ENCODE data around the gene ZNF536.

Gene ZNF536

DNA sequence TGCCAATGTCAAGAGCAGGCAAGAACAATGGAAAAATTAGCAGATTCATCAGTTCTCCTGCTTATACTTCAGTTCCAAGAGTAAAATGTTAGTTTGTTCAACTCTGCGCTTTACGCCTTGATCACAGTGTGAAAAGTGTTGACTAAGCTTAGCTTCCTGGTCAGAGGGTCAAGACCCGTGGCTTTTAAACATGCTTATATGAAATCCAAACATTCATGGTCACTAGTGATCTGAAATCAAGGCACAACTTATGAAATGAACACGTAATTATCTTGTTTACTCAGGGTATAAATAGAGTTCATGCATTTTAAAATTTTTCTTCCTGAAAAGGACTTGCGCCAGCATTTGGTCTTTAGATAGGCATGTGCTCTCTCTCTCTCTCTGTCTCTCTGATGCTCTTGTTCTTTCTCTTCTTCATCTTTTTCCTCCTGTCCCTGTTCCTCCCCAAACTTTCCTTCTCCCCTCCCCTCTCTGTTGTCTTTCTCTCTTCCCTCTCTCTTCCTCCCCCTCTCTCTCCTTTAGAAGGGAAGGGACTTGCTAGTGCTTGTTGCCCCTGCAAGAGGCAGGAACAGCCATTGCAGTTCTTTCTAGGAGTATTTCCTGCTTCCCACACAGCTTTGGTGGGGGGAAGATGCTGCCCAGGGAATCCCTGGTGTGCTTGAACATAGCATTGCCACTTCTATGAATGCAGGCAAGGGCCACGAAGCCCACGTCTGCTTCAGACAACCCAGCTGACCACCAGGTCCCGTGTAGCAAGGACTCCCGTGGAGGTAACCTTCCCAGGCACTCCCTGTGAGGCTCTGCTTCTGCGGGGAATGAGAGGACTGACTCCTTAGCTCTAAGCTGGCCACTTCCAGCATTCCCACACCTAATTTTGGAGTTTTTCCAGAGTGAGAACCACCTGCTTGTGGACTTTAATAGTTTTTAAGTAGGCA, 7.1 kb upstream of the ZNF536 start:
- H3K4me3 ChIP-seq (replicated peaks; ENCODE audit: insufficient read depth, low read length), result no peak overlapping the region
- no peak for DNase-seq (ENCODE audit: low read depth in 1 of 2, low spot score in 1 of 2)
- peaks cover 2% of the 10 kb centered on the region for H3K27me3 ChIP-seq (ENCODE audit: insufficient read depth, poor library complexity, severe bottlenecking)
- no peak overlapping the region for H3K27ac ChIP-seq (replicated peaks)
- TF ChIP-seq POLR2AphosphoS5 (IDR thresholded peaks at IDR 0.05; ENCODE audit: low read depth) (no peak), SPI1 (IDR thresholded peaks at IDR 0.05; ENCODE audit: borderline replicate concordance, low read depth) (no peak)
- TF ChIP-seq, protein P1, sequence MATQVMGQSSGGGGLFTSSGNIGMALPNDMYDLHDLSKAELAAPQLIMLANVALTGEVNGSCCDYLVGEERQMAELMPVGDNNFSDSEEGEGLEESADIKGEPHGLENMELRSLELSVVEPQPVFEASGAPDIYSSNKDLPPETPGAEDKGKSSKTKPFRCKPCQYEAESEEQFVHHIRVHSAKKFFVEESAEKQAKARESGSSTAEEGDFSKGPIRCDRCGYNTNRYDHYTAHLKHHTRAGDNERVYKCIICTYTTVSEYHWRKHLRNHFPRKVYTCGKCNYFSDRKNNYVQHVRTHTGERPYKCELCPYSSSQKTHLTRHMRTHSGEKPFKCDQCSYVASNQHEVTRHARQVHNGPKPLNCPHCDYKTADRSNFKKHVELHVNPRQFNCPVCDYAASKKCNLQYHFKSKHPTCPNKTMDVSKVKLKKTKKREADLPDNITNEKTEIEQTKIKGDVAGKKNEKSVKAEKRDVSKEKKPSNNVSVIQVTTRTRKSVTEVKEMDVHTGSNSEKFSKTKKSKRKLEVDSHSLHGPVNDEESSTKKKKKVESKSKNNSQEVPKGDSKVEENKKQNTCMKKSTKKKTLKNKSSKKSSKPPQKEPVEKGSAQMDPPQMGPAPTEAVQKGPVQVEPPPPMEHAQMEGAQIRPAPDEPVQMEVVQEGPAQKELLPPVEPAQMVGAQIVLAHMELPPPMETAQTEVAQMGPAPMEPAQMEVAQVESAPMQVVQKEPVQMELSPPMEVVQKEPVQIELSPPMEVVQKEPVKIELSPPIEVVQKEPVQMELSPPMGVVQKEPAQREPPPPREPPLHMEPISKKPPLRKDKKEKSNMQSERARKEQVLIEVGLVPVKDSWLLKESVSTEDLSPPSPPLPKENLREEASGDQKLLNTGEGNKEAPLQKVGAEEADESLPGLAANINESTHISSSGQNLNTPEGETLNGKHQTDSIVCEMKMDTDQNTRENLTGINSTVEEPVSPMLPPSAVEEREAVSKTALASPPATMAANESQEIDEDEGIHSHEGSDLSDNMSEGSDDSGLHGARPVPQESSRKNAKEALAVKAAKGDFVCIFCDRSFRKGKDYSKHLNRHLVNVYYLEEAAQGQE (IDR thresholded peaks at IDR 0.05; ENCODE audit: insufficient replicate concordance, low read depth), result no peak

DNA sequence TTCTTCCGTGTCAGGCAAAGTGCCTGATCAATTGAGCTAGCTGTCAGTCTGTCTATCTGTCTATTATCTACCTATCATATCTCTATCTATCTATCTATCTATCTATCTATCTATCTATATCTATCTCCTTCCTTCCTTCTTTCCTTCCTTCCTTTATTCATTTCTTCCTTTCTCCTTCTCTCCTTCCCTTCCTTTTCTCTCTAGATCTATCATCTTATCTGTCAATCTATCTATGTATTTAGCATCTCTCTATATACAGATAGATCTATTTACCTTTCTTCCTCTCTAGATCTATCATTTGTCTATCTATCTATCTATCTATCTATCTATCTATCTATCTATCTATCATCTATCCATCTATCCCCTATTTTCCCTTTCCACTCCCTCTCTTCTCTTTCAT, 5.9 kb upstream of the ZNF536 start:
- TF ChIP-seq POLR2AphosphoS5 (IDR thresholded peaks at IDR 0.05; ENCODE audit: low read depth) (no peak), GABPA (IDR thresholded peaks at IDR 0.05; ENCODE audit: low read depth) (no peak), SPI1 (IDR thresholded peaks at IDR 0.05; ENCODE audit: borderline replicate concordance, low read depth) (no peak)
- TF ChIP-seq, protein P1 (IDR thresholded peaks at IDR 0.05; ENCODE audit: insufficient replicate concordance, low read depth), result no peak
- TF ChIP-seq, protein P2, sequence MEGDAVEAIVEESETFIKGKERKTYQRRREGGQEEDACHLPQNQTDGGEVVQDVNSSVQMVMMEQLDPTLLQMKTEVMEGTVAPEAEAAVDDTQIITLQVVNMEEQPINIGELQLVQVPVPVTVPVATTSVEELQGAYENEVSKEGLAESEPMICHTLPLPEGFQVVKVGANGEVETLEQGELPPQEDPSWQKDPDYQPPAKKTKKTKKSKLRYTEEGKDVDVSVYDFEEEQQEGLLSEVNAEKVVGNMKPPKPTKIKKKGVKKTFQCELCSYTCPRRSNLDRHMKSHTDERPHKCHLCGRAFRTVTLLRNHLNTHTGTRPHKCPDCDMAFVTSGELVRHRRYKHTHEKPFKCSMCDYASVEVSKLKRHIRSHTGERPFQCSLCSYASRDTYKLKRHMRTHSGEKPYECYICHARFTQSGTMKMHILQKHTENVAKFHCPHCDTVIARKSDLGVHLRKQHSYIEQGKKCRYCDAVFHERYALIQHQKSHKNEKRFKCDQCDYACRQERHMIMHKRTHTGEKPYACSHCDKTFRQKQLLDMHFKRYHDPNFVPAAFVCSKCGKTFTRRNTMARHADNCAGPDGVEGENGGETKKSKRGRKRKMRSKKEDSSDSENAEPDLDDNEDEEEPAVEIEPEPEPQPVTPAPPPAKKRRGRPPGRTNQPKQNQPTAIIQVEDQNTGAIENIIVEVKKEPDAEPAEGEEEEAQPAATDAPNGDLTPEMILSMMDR (IDR thresholded peaks at IDR 0.05; ENCODE audit: insufficient read depth, low read length), result no peak
- no peaks in the 10 kb centered on the region for H3K27me3 ChIP-seq (ENCODE audit: insufficient read depth, poor library complexity, severe bottlenecking)

DNA sequence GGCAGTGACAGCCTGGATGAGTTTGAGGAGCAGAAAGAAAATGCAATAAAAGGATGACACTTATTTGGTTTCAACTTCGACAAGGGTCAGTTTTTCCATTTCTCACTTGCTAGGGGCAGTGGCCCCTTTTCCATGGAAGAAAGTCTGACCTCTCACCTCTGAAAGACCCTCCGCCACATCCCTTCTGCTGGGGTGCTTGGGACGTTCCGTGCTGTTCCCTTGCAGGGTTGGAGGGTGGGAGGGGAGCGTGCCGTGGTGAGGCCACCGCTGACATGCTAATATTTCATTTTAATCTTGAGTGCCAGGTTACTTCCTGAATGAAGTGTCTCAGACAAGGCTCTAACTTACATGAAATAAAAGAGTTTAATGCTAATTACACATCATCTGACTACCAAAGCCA, 5.2 kb upstream of the ZNF536 start:
- no peak overlapping the region for H3K4me3 ChIP-seq (replicated peaks; ENCODE audit: insufficient read depth, low read length)
- no peak for DNase-seq (ENCODE audit: low read depth in 1 of 2, low spot score in 1 of 2)
- H3K27ac ChIP-seq (replicated peaks), result no peak overlapping the region
- no peaks in the 10 kb centered on the region for H3K27me3 ChIP-seq (ENCODE audit: insufficient read depth, poor library complexity, severe bottlenecking)
- no peak for TF ChIP-seq GABPA (IDR thresholded peaks at IDR 0.05; ENCODE audit: low read depth)
- TF ChIP-seq, protein P2 (IDR thresholded peaks at IDR 0.05; ENCODE audit: insufficient read depth, low read length), result no peak
- TF ChIP-seq, protein P1 (IDR thresholded peaks at IDR 0.05; ENCODE audit: insufficient replicate concordance, low read depth), result no peak
- TF ChIP-seq POLR2AphosphoS5 (IDR thresholded peaks at IDR 0.05; ENCODE audit: low read depth), result no peak
- TF ChIP-seq SPI1 (IDR thresholded peaks at IDR 0.05; ENCODE audit: borderline replicate concordance, low read depth), result no peak

More for the DNA sequence above, 5.9 kb upstream of the ZNF536 start:
- Histone ChIP-seq H3K4me3 (replicated peaks; ENCODE audit: insufficient read depth, low read length) (no peak overlapping the region), H3K27ac (replicated peaks) (no peak overlapping the region)
- no peak for DNase-seq (ENCODE audit: low read depth in 1 of 2, low spot score in 1 of 2)

Data from HL-60 (cell line).